ENCODE results near the gene RTL5. TPM values are rescaled to one million over a fixed set of nuclear protein-coding genes. Genes with fewer than 3 reads are reported as not detected.

Gene RTL5
- total and polyA plus RNA-seq, 4 donors = 6.5 to 13.9 (median 10.0) TPM

- Histone ChIP-seq H3K4me1 (ENCODE audit: control insufficient read depth in 1 of 2, insufficient read depth in 2 of 2, low read length in 2 of 2) (no peaks in the 10 kb centered on the region), H3K4me3 (ENCODE audit: low read length in 2 of 2) (no peak overlapping the region), H3K9me3 (ENCODE audit: control insufficient read depth, low read length) (no peaks in the 10 kb centered on the region), H3K27me3 (ENCODE audit: control insufficient read depth in 1 of 2, insufficient read depth in 2 of 2, low read length in 1 of 2) (no peaks in the 10 kb centered on the region), H3K27ac (ENCODE audit: low read depth in 1 of 2, low read length in 2 of 2) (no peak overlapping the region), H3K36me3 (ENCODE audit: control insufficient read depth in 1 of 2, insufficient read depth in 2 of 2, low read length in 1 of 2) (no peaks in the 10 kb centered on the region)
- WGBS, 2 donors = 89 to 99% methylated on average over 2 of the region's 2 CpGs
- ATAC-seq (ENCODE audit: low FRiP score) (no peak), DNase-seq (no peak)
- intact Hi-C loops (cut with DNase I) = no loop called here
Measured at GRCh38 chrX:72117636-72118210, 14.0 kb downstream of the RTL5 start.

- intact Hi-C loops (cut with DNase I) = no loop called here
- no peak for DNase-seq
- no peaks in the 10 kb centered on the region for H3K4me1 ChIP-seq (ENCODE audit: control insufficient read depth in 1 of 2, insufficient read depth in 2 of 2, low read length in 2 of 2)
- no peaks in the 10 kb centered on the region for H3K9me3 ChIP-seq (ENCODE audit: control insufficient read depth, low read length)
- H3K27ac ChIP-seq (ENCODE audit: low read depth in 1 of 2, low read length in 2 of 2) = no peak overlapping the region
- H3K27me3 ChIP-seq (ENCODE audit: control insufficient read depth in 1 of 2, insufficient read depth in 2 of 2, low read length in 1 of 2) = no peaks in the 10 kb centered on the region
- 59 to 74% methylated on average over 7 of the region's 7 CpGs for WGBS, 2 donors
- ATAC-seq (ENCODE audit: low FRiP score) = no peak
- no peak overlapping the region for H3K4me3 ChIP-seq (ENCODE audit: low read length in 2 of 2)
- no peaks in the 10 kb centered on the region for H3K36me3 ChIP-seq (ENCODE audit: control insufficient read depth in 1 of 2, insufficient read depth in 2 of 2, low read length in 1 of 2)
Measured at GRCh38 chrX:72115380-72115779, 16.3 kb downstream of the RTL5 start.

DNA sequence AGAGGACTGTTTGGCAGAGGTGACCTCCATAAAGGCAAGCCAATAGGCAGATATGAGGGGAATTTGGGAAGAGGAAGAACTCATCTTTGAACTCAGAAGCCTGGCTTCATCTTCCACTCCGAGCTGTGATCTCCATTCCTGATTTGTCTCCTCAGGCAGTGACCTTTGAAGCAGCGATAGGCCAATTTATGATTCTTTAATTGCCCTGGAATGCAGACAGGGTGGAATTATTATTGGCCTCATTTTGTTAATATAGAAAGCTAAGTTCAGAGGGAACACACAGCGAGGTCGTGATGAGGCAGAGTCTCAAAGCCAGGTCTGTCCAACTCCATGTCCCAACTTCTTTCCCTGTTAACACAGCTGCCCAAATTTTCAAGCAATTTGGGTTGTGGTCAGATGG, 16.9 kb downstream of the RTL5 start:
- Histone ChIP-seq H3K9me3 (ENCODE audit: control insufficient read depth, low read length) (no peaks in the 10 kb centered on the region), H3K4me3 (ENCODE audit: low read length in 2 of 2) (no peak overlapping the region), H3K27ac (ENCODE audit: low read depth in 1 of 2, low read length in 2 of 2) (no peak overlapping the region), H3K27me3 (ENCODE audit: control insufficient read depth in 1 of 2, insufficient read depth in 2 of 2, low read length in 1 of 2) (no peaks in the 10 kb centered on the region), H3K36me3 (ENCODE audit: control insufficient read depth in 1 of 2, insufficient read depth in 2 of 2, low read length in 1 of 2) (no peaks in the 10 kb centered on the region), H3K4me1 (ENCODE audit: control insufficient read depth in 1 of 2, insufficient read depth in 2 of 2, low read length in 2 of 2) (no peaks in the 10 kb centered on the region)
- DNase-seq (no peak), ATAC-seq (ENCODE audit: low FRiP score) (no peak)
- intact Hi-C loops (cut with DNase I) = no loop called here
- WGBS, 2 donors = 63 to 65% methylated on average over 4 of the region's 4 CpGs

GRCh38 chrX:72114306-72114705, 17.4 kb downstream of the RTL5 start:
- Histone ChIP-seq H3K36me3 (ENCODE audit: control insufficient read depth in 1 of 2, insufficient read depth in 2 of 2, low read length in 1 of 2) (no peaks in the 10 kb centered on the region), H3K27me3 (ENCODE audit: control insufficient read depth in 1 of 2, insufficient read depth in 2 of 2, low read length in 1 of 2) (no peaks in the 10 kb centered on the region), H3K4me1 (ENCODE audit: control insufficient read depth in 1 of 2, insufficient read depth in 2 of 2, low read length in 2 of 2) (no peaks in the 10 kb centered on the region), H3K4me3 (ENCODE audit: low read length in 2 of 2) (no peak overlapping the region), H3K27ac (ENCODE audit: low read depth in 1 of 2, low read length in 2 of 2) (no peak overlapping the region), H3K9me3 (ENCODE audit: control insufficient read depth, low read length) (no peaks in the 10 kb centered on the region)
- intact Hi-C loops (cut with DNase I) = no loop called here
- 80 to 83% methylated on average over 6 of the region's 6 CpGs for WGBS, 2 donors
- no peak for DNase-seq
- ATAC-seq (ENCODE audit: low FRiP score) = no peak

DNA sequence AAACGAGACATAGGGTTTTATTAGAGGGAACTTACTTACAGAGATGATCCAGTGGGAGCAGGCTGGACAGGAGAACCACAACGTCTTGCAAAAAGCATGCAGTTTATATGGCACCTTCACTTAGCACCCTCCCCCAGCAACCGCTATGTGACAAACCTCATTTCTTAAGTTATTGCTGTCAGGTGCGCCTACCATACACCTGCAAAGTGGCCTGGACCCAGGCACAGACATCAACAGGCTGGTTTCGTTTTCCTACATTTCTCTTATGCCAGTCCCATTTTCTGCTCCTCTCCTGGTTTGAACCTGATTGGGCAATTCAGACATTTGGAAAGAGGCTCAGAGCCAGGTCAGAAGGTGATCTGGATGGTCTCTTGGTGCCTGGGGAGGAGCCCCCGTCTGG, 18.3 kb downstream of the RTL5 start:
- Histone ChIP-seq H3K36me3 (ENCODE audit: control insufficient read depth in 1 of 2, insufficient read depth in 2 of 2, low read length in 1 of 2) (no peaks in the 10 kb centered on the region), H3K27ac (ENCODE audit: low read depth in 1 of 2, low read length in 2 of 2) (no peak overlapping the region)

GRCh38 chrX:72110876-72111708, 20.6 kb downstream of the RTL5 start:
- H3K4me1 ChIP-seq (ENCODE audit: control insufficient read depth in 1 of 2, insufficient read depth in 2 of 2, low read length in 2 of 2) = no peaks in the 10 kb centered on the region
- WGBS, 2 donors = 79 to 84% methylated on average over 11 of the region's 11 CpGs
- no peak for DNase-seq
- intact Hi-C loops (cut with DNase I) = no loop called here
- no peak for ATAC-seq (ENCODE audit: low FRiP score)
- no peaks in the 10 kb centered on the region for H3K36me3 ChIP-seq (ENCODE audit: control insufficient read depth in 1 of 2, insufficient read depth in 2 of 2, low read length in 1 of 2)
- no peaks in the 10 kb centered on the region for H3K27me3 ChIP-seq (ENCODE audit: control insufficient read depth in 1 of 2, insufficient read depth in 2 of 2, low read length in 1 of 2)
- no peak overlapping the region for H3K27ac ChIP-seq (ENCODE audit: low read depth in 1 of 2, low read length in 2 of 2)
- H3K9me3 ChIP-seq (ENCODE audit: control insufficient read depth, low read length) = no peaks in the 10 kb centered on the region
- no peak overlapping the region for H3K4me3 ChIP-seq (ENCODE audit: low read length in 2 of 2)

More for the DNA sequence above, 18.3 kb downstream of the RTL5 start:
- H3K27me3 ChIP-seq (ENCODE audit: control insufficient read depth in 1 of 2, insufficient read depth in 2 of 2, low read length in 1 of 2) = no peaks in the 10 kb centered on the region
- intact Hi-C loops (cut with DNase I) = no loop called here
- H3K4me1 ChIP-seq (ENCODE audit: control insufficient read depth in 1 of 2, insufficient read depth in 2 of 2, low read length in 2 of 2) = no peaks in the 10 kb centered on the region
- 76 to 92% methylated on average over 6 of the region's 6 CpGs for WGBS, 2 donors
- H3K4me3 ChIP-seq (ENCODE audit: low read length in 2 of 2) = no peak overlapping the region
- no peak for DNase-seq
- ATAC-seq (ENCODE audit: low FRiP score) = no peak
- H3K9me3 ChIP-seq (ENCODE audit: control insufficient read depth, low read length) = no peaks in the 10 kb centered on the region

DNA sequence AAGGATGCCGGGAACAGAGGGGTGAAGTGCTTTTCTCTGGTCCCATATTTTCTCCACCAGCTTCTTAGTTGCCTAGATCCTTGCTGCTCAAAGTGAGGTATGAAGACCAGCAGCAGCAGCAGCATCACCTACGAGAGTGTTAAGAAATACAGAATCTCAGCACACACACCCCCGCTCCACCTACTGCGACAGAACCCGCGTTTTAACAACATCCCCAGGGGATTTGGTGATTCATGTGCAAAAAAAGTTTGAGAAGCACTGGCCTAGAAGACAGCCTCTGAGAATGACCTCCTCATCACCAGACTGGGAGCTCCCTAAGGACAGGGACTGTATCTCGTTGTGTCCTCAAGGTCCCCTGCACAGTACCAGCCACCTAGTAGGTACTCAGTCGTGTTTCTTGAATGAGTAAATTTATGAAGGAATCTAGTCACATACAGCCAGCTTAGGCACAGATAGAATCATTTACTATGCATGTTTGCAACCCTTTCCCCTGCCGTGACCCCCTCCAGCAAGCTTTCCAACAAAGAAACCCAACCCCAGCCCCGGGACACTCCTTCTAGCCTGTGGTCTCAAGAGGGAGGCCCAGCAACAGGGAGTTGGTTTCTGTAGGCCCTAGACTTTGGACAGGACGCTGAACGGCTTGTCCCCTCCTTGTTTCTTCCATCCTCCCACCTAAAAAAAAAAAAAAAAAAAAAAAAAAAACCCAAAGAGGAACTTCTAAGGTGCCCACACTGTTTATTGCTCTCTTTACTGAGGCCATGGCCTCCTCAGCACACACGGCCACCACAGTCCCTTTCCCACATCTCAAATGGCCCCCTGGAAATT, 21.5 kb downstream of the RTL5 start:
- 68 to 72% methylated on average over 13 of the region's 13 CpGs for WGBS, 2 donors
- H3K27ac ChIP-seq (ENCODE audit: low read depth in 1 of 2, low read length in 2 of 2) = no peak overlapping the region
- no peak for ATAC-seq (ENCODE audit: low FRiP score)

DNA sequence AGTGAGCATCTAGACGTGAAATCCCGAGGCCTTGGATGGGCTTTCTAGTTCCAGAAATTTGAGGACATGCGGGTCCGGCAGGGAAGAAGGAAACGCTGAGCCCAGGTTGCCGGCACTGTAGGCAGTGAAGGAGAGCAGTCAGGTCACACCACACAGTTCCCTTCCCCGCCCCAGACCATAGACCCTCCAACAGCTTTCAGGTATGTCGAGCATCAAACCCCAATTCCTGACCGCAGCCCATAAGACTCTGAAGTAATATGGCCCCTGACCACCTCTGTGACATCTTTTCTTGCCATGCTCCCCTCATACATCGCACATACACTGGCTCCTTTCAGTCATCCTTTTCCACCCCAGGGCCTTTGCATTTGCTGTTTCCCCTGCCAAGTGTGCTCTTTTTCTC, 23.0 kb downstream of the RTL5 start:
- H3K4me1 ChIP-seq (ENCODE audit: control insufficient read depth in 1 of 2, insufficient read depth in 2 of 2, low read length in 2 of 2) = no peaks in the 10 kb centered on the region
- no peak for DNase-seq
- H3K27ac ChIP-seq (ENCODE audit: low read depth in 1 of 2, low read length in 2 of 2) = no peak overlapping the region
- H3K27me3 ChIP-seq (ENCODE audit: control insufficient read depth in 1 of 2, insufficient read depth in 2 of 2, low read length in 1 of 2) = no peaks in the 10 kb centered on the region
- no peak overlapping the region for H3K4me3 ChIP-seq (ENCODE audit: low read length in 2 of 2)
- 89 to 95% methylated on average over 10 of the region's 10 CpGs for WGBS, 2 donors
- H3K36me3 ChIP-seq (ENCODE audit: control insufficient read depth in 1 of 2, insufficient read depth in 2 of 2, low read length in 1 of 2) = no peaks in the 10 kb centered on the region
- H3K9me3 ChIP-seq (ENCODE audit: control insufficient read depth, low read length) = no peaks in the 10 kb centered on the region
- no peak for ATAC-seq (ENCODE audit: low FRiP score)
- intact Hi-C loops (cut with DNase I) = no loop called here

More for the DNA sequence above, 21.5 kb downstream of the RTL5 start:
- H3K9me3 ChIP-seq (ENCODE audit: control insufficient read depth, low read length) = no peaks in the 10 kb centered on the region
- H3K27me3 ChIP-seq (ENCODE audit: control insufficient read depth in 1 of 2, insufficient read depth in 2 of 2, low read length in 1 of 2) = no peaks in the 10 kb centered on the region
- no peaks in the 10 kb centered on the region for H3K4me1 ChIP-seq (ENCODE audit: control insufficient read depth in 1 of 2, insufficient read depth in 2 of 2, low read length in 2 of 2)
- no peak overlapping the region for H3K4me3 ChIP-seq (ENCODE audit: low read length in 2 of 2)
- no peak for DNase-seq
- intact Hi-C loops (cut with DNase I) = no loop called here
- H3K36me3 ChIP-seq (ENCODE audit: control insufficient read depth in 1 of 2, insufficient read depth in 2 of 2, low read length in 1 of 2) = no peaks in the 10 kb centered on the region

All from aorta (tissue), 5 donors.